HCT116 (cell line): ENCODE results near the gene PPP3CB. TPM values are rescaled to one million over a fixed set of nuclear protein-coding genes. Genes with fewer than 3 reads are reported as not detected.

ENCODE experiments used
- ATAC-seq: fragments of 200-7000 bp; cut with Tn5 transposase; 2 replicates; pipeline ENCODE4 v1.9.1; 2020; ENCODE audit warnings: mild to moderate bottlenecking, moderate library complexity
- BruUV-seq: library from RNA; stranded (reverse); fragments of 400-500 nt; replicated peaks from 2 replicates; lab custom pipeline; 2021; lab: Mats Ljungman, UMichigan
- CTCF ChIA-PET: fragments of 300-600 bp; sonication (Branson Sonifier 250); formaldehyde crosslinking; loops from one replicate; lab custom pipeline; 2021; ENCODE audit warnings: antibody characterized with exemption; lab: Charles Lee
- POLR2A ChIA-PET: fragments of 300-600, 350-600 bp; sonication (Branson Sonifier 250); formaldehyde crosslinking; loops from one replicate; lab custom pipeline; 2021; ENCODE audit warnings: antibody characterized with exemption; lab: Charles Lee
- RAD21 ChIA-PET, 2 experiments: fragments of 300-600 bp; sonication (Branson Sonifier 250); formaldehyde crosslinking; loops; one replicate each; lab custom pipeline; 2023; ENCODE audit warnings: low total read pairs in 2 of 2; ENCODE audit not compliant: uncharacterized antibody in 2 of 2, unreplicated experiment in 2 of 2, low non-redundant PET in 1 of 2; lab: Charles Lee
- DNase-seq: peaks from one replicate; pipeline ENCODE4 v3.0.0-alpha.2; 2010; ENCODE audit warnings: low read depth, low spot score
- H2AFZ ChIP-seq: fragments of 200-600 bp; shearing (Covaris generic), sonication (generic); 2 replicates; pipeline ENCODE4 v1.6.1; 2017; ENCODE audit warnings: low read depth, mixed run types, mixed read lengths, antibody characterized with exemption, low read length; ENCODE audit not compliant: poor library complexity, severe bottlenecking
- H3K27ac ChIP-seq: 2 replicates; pipeline ENCODE4 v1.5.1; 2012; ENCODE audit warnings: low read depth, low read length
- H3K27me3 ChIP-seq: fragments of 200-600 bp; sonication (generic); 2 replicates; pipeline ENCODE4 v1.6.1; 2016; ENCODE audit warnings: mixed run types, low read length, mixed read lengths; ENCODE audit not compliant: insufficient read depth
- H3K36me3 ChIP-seq, 2 experiments: fragments of 200-500 bp in 1 of 2; fragments of 200-600 bp in 1 of 2; sonication (Bioruptor generic) in 1 of 2; sonication (generic) in 1 of 2; 2 replicates each; pipeline versions ENCODE4 v1.5.1 to v1.6.1; 2014 to 2016; ENCODE audit warnings: low read length in 2 of 2, inconsistent platforms in 1 of 2, mixed read lengths in 1 of 2, mixed run types in 1 of 2; ENCODE audit not compliant: insufficient read depth in 2 of 2, control insufficient read depth in 1 of 2
- H3K4me1 ChIP-seq, 2 experiments: fragments of 200-600 bp in 1 of 2; sonication (generic) in 1 of 2; 2 replicates each; pipeline versions ENCODE4 v1.5.1 to v1.6.1; 2012 to 2017; ENCODE audit warnings: low read length in 2 of 2, inconsistent platforms in 1 of 2, mild to moderate bottlenecking in 1 of 2, mixed read lengths in 1 of 2, mixed run types in 1 of 2, moderate library complexity in 1 of 2; ENCODE audit not compliant: insufficient read depth in 2 of 2, control insufficient read depth in 1 of 2
- H3K4me2 ChIP-seq: fragments of 200-600 bp; sonication (generic); 2 replicates; pipeline ENCODE4 v1.6.1; 2017; ENCODE audit warnings: mixed run types, low read length, mixed read lengths
- H3K4me3 ChIP-seq, 2 experiments: fragments of 200-600 bp in 1 of 2; sonication (generic) in 1 of 2; replicated peaks in 1 of 2; 2 replicates each; pipeline ENCODE4 v1.5.1; 2011 to 2016; ENCODE audit warnings: low read length in 2 of 2, control low read depth in 1 of 2, low read depth in 1 of 2, mild to moderate bottlenecking in 1 of 2, mixed read lengths in 1 of 2, mixed run types in 1 of 2
- H3K79me2 ChIP-seq: fragments of 200-600 bp; sonication (generic); 2 replicates; pipeline ENCODE4 v1.6.1; 2017; ENCODE audit warnings: mild to moderate bottlenecking, mixed run types, low read length, moderate library complexity, mixed read lengths; ENCODE audit not compliant: insufficient read depth
- H3K9ac ChIP-seq: fragments of 200-600 bp; sonication (generic); 2 replicates; pipeline ENCODE4 v1.6.1; 2016; ENCODE audit warnings: low read length, mixed read lengths
- H3K9me2 ChIP-seq: fragments of 200-600 bp; sonication (generic), shearing (Covaris generic); 2 replicates; pipeline ENCODE4 v1.6.1; 2017; ENCODE audit warnings: mixed run types, mild to moderate bottlenecking, moderate library complexity; ENCODE audit not compliant: insufficient read depth
- H3K9me3 ChIP-seq, 2 experiments: fragments of 200-500 bp in 1 of 2; fragments of 200-600 bp in 1 of 2; sonication (Bioruptor generic) in 1 of 2; sonication (generic) in 1 of 2; 2 replicates each; pipeline ENCODE4 v1.6.1; 2014 to 2017; ENCODE audit warnings: low read length in 2 of 2, mixed read lengths in 2 of 2, inconsistent platforms in 1 of 2, low read depth in 1 of 2, mild to moderate bottlenecking in 1 of 2, mixed run types in 1 of 2, moderate library complexity in 1 of 2; ENCODE audit not compliant: control insufficient read depth in 1 of 2, insufficient read depth in 1 of 2
- H4K20me1 ChIP-seq: fragments of 200-600 bp; sonication (generic), shearing (Covaris generic); 2 replicates; pipeline ENCODE4 v1.6.1; 2017; ENCODE audit warnings: mixed run types, mild to moderate bottlenecking, moderate library complexity; ENCODE audit not compliant: insufficient read depth
- ATF3 ChIP-seq: IDR thresholded peaks from 2 replicates; pipeline ENCODE4 v1.6.1; 2012
- CBX3 ChIP-seq: IDR thresholded peaks from 2 replicates; pipeline ENCODE4 v1.6.1; 2012; ENCODE audit warnings: low read depth
- CTCF ChIP-seq, 3 experiments: fragments of 200-600 bp in 1 of 3; sonication (generic) in 1 of 3; IDR thresholded peaks in 2 of 3; conservative IDR thresholded peaks in 1 of 3; 2 replicates each; pipeline ENCODE4 v1.5.1; 2012 to 2017; ENCODE audit warnings: low read depth in 2 of 3, low read length in 2 of 3, antibody characterized with exemption in 1 of 3, borderline replicate concordance in 1 of 3, control low read depth in 1 of 3, mild to moderate bottlenecking in 1 of 3, mixed read lengths in 1 of 3, mixed run types in 1 of 3, moderate library complexity in 1 of 3; ENCODE audit not compliant: insufficient read depth in 1 of 3
- EGR1 ChIP-seq: IDR thresholded peaks from 2 replicates; pipeline ENCODE4 v1.6.1; 2012; ENCODE audit warnings: low read depth
- ELF1 ChIP-seq: IDR thresholded peaks from 2 replicates; pipeline ENCODE4 v1.6.1; 2012; ENCODE audit warnings: low read depth, borderline replicate concordance
- EZH2phosphoT487 ChIP-seq: fragments of 200-600 bp; IDR thresholded peaks from 2 replicates; pipeline ENCODE4 v1.6.1; 2018; ENCODE audit warnings: antibody characterized with exemption, borderline replicate concordance
- MAX ChIP-seq: IDR thresholded peaks from 2 replicates; pipeline ENCODE4 v1.6.1; 2012
- POLR2A ChIP-seq: IDR thresholded peaks from 2 replicates; pipeline ENCODE4 v1.7.0; 2011; ENCODE audit warnings: borderline replicate concordance; ENCODE audit not compliant: insufficient read depth, insufficient read length; ENCODE audit errors: extremely low read depth
- POLR2AphosphoS5 ChIP-seq: IDR thresholded peaks from 2 replicates; pipeline ENCODE4 v1.6.1; 2011; ENCODE audit warnings: mild to moderate bottlenecking, low read depth, low read length, moderate library complexity
- RAD21 ChIP-seq: IDR thresholded peaks from 2 replicates; pipeline ENCODE4 v1.6.1; 2012; ENCODE audit warnings: low read depth, mild to moderate bottlenecking
- REST ChIP-seq: IDR thresholded peaks from 2 replicates; pipeline ENCODE4 v1.6.1; 2012; ENCODE audit warnings: low read depth
- SRF ChIP-seq: IDR thresholded peaks from 2 replicates; pipeline ENCODE4 v1.6.1; 2012; ENCODE audit warnings: low read depth
- TCF7L2 ChIP-seq: IDR thresholded peaks from 2 replicates; pipeline ENCODE4 v1.7.0; 2011; ENCODE audit warnings: borderline replicate concordance, inconsistent platforms; ENCODE audit not compliant: insufficient read depth, insufficient read length; ENCODE audit errors: extremely low read depth
- YY1 ChIP-seq: IDR thresholded peaks from 2 replicates; pipeline ENCODE4 v1.6.1; 2011; ENCODE audit warnings: low read length, low read depth, moderate library complexity, mild to moderate bottlenecking; ENCODE audit not compliant: insufficient replicate concordance; ENCODE audit errors: extremely low read depth
- ZNF274 ChIP-seq: fragments of 200-500 bp; sonication (Bioruptor generic); IDR thresholded peaks from 2 replicates; pipeline ENCODE4 v1.6.1; 2014; ENCODE audit warnings: mild to moderate bottlenecking, low read depth, low read length, inconsistent platforms
- intact Hi-C: fragments of 100-400 bp; cut with micrococcal nuclease; formaldehyde crosslinking; loops from 2 replicates; pipeline ENCODE4 v1.10.0; 2022
- total RNA-seq: library from RNA; stranded (reverse); gene quantifications from one replicate; pipeline ENCODE4 v1.2.1, GENCODE V29; 2021; ENCODE audit not compliant: unreplicated experiment

PPP3CB gene
- total RNA-seq, 1 experiment from 2014 or later = 32.0 TPM

- H4K20me1 ChIP-seq = no peaks in the 10 kb centered on the region
- ChIA-PET CTCF (no interaction called here), RAD21 (no interaction called here), POLR2A (no interaction called here)
- no peak for TF ChIP-seq REST
- TF ChIP-seq POLR2A = no peak
- no peak for TF ChIP-seq ELF1
- no peak for TF ChIP-seq YY1
- no peak for TF ChIP-seq RAD21
- no peak for TF ChIP-seq EZH2phosphoT487
- TF ChIP-seq MAX = no peak
- TF ChIP-seq CBX3 = no peak
- no peak for TF ChIP-seq ATF3
- no peak for TF ChIP-seq SRF
- TF ChIP-seq ZNF274 = no peak
- TF ChIP-seq TCF7L2 = no peak
- TF ChIP-seq CTCF (IDR thresholded peaks at IDR 0.05 in 2 of 3, conservative IDR thresholded peaks at IDR 0.05 in 1 of 3; ENCODE audit: borderline replicate concordance in 1 of 3, insufficient read depth in 1 of 3, low read depth in 2 of 3, low read length in 2 of 3) = no peak
- no peak for TF ChIP-seq EGR1
- no peak for TF ChIP-seq POLR2AphosphoS5
- intact Hi-C loops = no loop called here
- H3K9me2 ChIP-seq = no peaks in the 10 kb centered on the region; the same call in 1 of the 2 replicates
- H3K9me3 ChIP-seq = no peaks in the 10 kb centered on the region
- no peaks in the 10 kb centered on the region for H3K27me3 ChIP-seq
- H2AFZ ChIP-seq = no peak overlapping the region
- DNase-seq (no peak), ATAC-seq (no peak)
- H3K9ac ChIP-seq = no peak overlapping the region
- H3K4me3 ChIP-seq = no peak overlapping the region
- H3K79me2 ChIP-seq = no peaks in the 10 kb centered on the region
- no peak overlapping the region for H3K27ac ChIP-seq
- H3K4me2 ChIP-seq = no peak overlapping the region
- H3K4me1 ChIP-seq = no peaks in the 10 kb centered on the region
- peaks cover 0 to 4% of the 10 kb centered on the region in 2 experiments; a peak in 1 of 4 replicates for H3K36me3 ChIP-seq
- no TSS peak for BruUV-seq
Observed at GRCh38 chr10:73503037-73503436, 7.2 kb upstream of the PPP3CB start.
